ENCODE data around the gene ZCCHC13.

GRCh38 chrX:74325130-74326059 is 21.4 kb downstream of the ZCCHC13 start:
- TF ChIP-seq POLR2A (conservative IDR thresholded peaks at IDR 0.05) = no peak
- TF ChIP-seq CBX5 (IDR thresholded peaks at IDR 0.05; ENCODE audit: borderline replicate concordance, low read depth) = no peak
- TF ChIP-seq ZMIZ1 (IDR thresholded peaks at IDR 0.05; ENCODE audit: low read depth in 2 of 2, low read length in 2 of 2) = no peak
- TF ChIP-seq FIP1L1 (IDR thresholded peaks at IDR 0.05; ENCODE audit: low read depth, low read length, poor library complexity, severe bottlenecking) = no peak
- TF ChIP-seq DACH1 (IDR thresholded peaks at IDR 0.05; ENCODE audit: partially characterized antibody) = no peak

Data from K562 (cell line).